Tibial nerve (tissue), 4 donors: Measurements from ENCODE around the gene PPM1M. TPM values are rescaled to one million over a fixed set of nuclear protein-coding genes. Genes with fewer than 3 reads are reported as not detected.

Experiments
- DNase-seq, 2 donors: peaks; one replicate each; pipeline ENCODE4 v3.0.0-alpha.2; 2019; ENCODE audit warnings: low spot score in 2 of 2
- H3K27ac ChIP-seq, 4 donors: fragments of 200-600 bp; sonication (generic) in 3 of 4; one replicate each; pipeline ENCODE4 v1.5.1; 2017 to 2019; ENCODE audit warnings: mild to moderate bottlenecking in 1 of 4
- H3K27me3 ChIP-seq, 2 donors: fragments of 200-600 bp; sonication (generic) in 1 of 2; one replicate each; pipeline versions ENCODE4 v1.5.1 to v1.6.0; 2017 to 2019
- H3K36me3 ChIP-seq, 3 donors: fragments of 200-600 bp; sonication (generic); one replicate each; pipeline ENCODE4 v1.5.1; 2018 to 2019
- H3K4me1 ChIP-seq, 4 donors: fragments of 200-600 bp; sonication (generic) in 3 of 4; one replicate each; pipeline ENCODE4 v1.5.1; 2017 to 2019
- H3K4me3 ChIP-seq, 4 donors: fragments of 200-600 bp; sonication (generic) in 3 of 4; one replicate each; pipeline ENCODE4 v1.5.1; 2017 to 2019; ENCODE audit warnings: mild to moderate bottlenecking in 1 of 4, moderate library complexity in 1 of 4
- H3K9me3 ChIP-seq, 4 donors: fragments of 200-600 bp; sonication (generic) in 3 of 4; one replicate each; pipeline ENCODE4 v1.5.1; 2017 to 2019
- EP300 ChIP-seq, 2 donors: sonication (generic); formaldehyde crosslinking; IDR thresholded peaks; one replicate each; pipeline ENCODE4 v1.6.1; 2017; ENCODE audit warnings: antibody characterized with exemption in 2 of 2, mild to moderate bottlenecking in 1 of 2
- POLR2A ChIP-seq, 2 donors: fragments of 450-650 bp; IDR thresholded peaks; one replicate each; pipeline ENCODE4 v1.6.1; 2017; ENCODE audit warnings: antibody characterized with exemption in 2 of 2, mild to moderate bottlenecking in 2 of 2, moderate library complexity in 2 of 2
- whole genome bisulfite sequencing, 2 donors: methylation state at CpG; one replicate each; pipeline ENCODE4 v1.1.5; 2018; 5-methylcytosine and 5-hydroxymethylcytosine counted together
- total RNA-seq, 4 donors: library from RNA; depleted of rRNA; stranded (reverse); fragments of >200 nt; gene quantifications; one replicate each; pipeline ENCODE4 v1.1.0, GENCODE V29; 2016
- TF ChIP-seq, protein P1 (sequence below), 5 experiments: fragments of 200-600 bp in 3 of 5; fragments of 450-650 bp in 2 of 5; sonication (generic) in 3 of 5; IDR thresholded peaks; one replicate each; pipeline ENCODE4 v1.5.1; 2016 to 2019; ENCODE audit warnings: antibody characterized with exemption in 5 of 5, mild to moderate bottlenecking in 3 of 5, moderate library complexity in 2 of 5

PPM1M gene
- total RNA-seq, 4 donors from 2014 or later, result 25.8 to 35.1 (median 27.8) TPM

DNA sequence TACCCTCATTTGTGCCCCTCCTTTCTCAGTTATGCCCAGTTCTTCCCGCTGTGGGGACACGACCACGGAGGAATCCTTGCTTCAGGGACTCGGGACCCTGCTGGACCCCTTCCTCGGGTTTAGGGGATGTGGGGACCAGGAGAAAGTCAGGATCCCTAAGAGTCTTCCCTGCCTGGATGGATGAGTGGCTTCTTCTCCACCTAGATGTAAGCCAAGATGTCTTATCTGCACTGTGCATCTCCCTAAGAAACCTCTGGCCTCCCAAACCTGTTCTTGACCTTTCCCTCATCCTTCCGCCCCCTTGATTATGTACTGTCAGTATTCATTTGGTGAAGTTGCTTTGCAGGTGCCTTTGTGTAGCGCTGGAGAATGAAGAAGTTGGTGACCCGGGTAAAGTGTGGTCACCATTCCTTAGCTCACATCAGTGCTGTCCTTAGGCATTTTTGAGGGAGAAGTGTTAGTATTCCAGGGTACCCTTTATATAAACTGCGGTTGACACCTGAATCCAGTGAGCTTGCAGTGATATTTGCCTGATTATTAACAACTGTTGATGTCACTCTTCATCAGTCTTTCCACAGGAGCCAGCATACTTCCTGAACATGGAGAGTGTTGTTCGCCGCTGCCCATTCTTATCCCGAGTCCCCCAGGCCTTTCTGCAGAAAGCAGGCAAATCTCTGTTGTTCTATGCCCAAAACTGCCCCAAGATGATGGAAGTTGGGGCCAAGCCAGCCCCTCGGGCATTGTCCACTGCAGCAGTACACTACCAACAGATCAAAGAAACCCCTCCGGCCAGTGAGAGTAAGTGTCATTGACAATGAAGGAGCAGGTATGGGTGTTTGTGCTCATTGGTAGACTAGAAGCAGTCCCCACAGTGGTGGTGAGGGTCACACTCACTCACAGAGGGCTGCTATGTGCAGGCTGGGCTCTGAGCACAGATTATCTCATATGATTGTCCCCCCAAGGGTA, 46.6 kb upstream of the PPM1M start:
- WGBS, 2 donors, result 41 to 48% methylated on average over 14 of the region's 14 CpGs
- H3K4me3 ChIP-seq, result peak overlapping the region; percentile 69 to 96 (median 94)
- H3K4me1 ChIP-seq, result peaks cover 0 to 67% (median 30%) of the 10 kb centered on the region in 4 donors
- H3K27ac ChIP-seq, result peak overlapping the region; percentile 16 to 90 (median 88)
- no peaks in the 10 kb centered on the region for H3K9me3 ChIP-seq
- TF ChIP-seq EP300 (IDR thresholded peaks at IDR 0.05) (no peak), POLR2A (IDR thresholded peaks at IDR 0.05) (no peak)
- TF ChIP-seq, protein P1, sequence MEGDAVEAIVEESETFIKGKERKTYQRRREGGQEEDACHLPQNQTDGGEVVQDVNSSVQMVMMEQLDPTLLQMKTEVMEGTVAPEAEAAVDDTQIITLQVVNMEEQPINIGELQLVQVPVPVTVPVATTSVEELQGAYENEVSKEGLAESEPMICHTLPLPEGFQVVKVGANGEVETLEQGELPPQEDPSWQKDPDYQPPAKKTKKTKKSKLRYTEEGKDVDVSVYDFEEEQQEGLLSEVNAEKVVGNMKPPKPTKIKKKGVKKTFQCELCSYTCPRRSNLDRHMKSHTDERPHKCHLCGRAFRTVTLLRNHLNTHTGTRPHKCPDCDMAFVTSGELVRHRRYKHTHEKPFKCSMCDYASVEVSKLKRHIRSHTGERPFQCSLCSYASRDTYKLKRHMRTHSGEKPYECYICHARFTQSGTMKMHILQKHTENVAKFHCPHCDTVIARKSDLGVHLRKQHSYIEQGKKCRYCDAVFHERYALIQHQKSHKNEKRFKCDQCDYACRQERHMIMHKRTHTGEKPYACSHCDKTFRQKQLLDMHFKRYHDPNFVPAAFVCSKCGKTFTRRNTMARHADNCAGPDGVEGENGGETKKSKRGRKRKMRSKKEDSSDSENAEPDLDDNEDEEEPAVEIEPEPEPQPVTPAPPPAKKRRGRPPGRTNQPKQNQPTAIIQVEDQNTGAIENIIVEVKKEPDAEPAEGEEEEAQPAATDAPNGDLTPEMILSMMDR (IDR thresholded peaks at IDR 0.05), result no peak
- DNase-seq, result no peak
- H3K36me3 ChIP-seq, result peaks cover 0 to 24% (median 4%) of the 10 kb centered on the region in 3 donors
- H3K27me3 ChIP-seq, result no peaks in the 10 kb centered on the region

DNA sequence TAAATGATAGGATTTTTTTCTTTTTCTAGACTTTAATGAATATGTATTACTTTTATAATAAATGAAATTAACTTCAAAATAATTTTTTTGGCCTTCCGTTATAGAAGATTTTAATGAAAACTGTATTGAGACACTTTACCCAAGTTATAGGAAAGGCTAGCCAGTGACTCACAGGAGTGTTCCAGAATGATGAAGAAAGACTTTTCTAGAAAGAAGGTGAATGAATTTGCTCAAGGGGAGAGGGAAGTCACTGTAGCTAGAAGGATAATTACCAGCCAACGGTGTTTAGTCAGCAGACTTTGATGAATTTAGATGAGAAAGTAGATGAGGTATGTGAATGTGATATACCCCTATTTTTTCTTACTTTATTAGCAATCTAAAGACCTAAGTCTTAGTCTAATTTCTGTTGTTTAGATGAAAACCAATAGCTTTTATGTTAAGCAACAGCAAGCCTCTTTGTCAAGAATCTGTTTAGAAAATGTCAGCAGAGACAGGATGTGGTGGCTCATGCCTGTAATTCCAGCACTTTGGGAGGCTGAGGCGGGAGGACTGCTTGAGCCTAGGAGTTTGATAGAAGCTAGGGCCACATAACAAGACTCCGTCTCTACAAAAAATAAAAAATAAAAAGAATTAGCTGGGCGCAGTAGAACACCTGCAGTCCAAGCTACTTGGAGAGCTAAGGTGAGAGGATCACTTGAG, 44.4 kb upstream of the PPM1M start:
- WGBS, 2 donors, result 89 to 90% methylated on average over 5 of the region's 5 CpGs
- H3K27me3 ChIP-seq, result no peaks in the 10 kb centered on the region
- peaks cover 0 to 46% (median 4%) of the 10 kb centered on the region in 3 donors for H3K36me3 ChIP-seq
- H3K9me3 ChIP-seq, result no peaks in the 10 kb centered on the region
- DNase-seq, result no peak
- no peak overlapping the region for H3K4me3 ChIP-seq
- H3K27ac ChIP-seq, result no peak overlapping the region
- no peak for TF ChIP-seq POLR2A (IDR thresholded peaks at IDR 0.05)
- TF ChIP-seq, protein P1 (IDR thresholded peaks at IDR 0.05), result no peak
- TF ChIP-seq EP300 (IDR thresholded peaks at IDR 0.05), result no peak
- H3K4me1 ChIP-seq, result peaks cover 0 to 58% (median 27%) of the 10 kb centered on the region in 4 donors

DNA sequence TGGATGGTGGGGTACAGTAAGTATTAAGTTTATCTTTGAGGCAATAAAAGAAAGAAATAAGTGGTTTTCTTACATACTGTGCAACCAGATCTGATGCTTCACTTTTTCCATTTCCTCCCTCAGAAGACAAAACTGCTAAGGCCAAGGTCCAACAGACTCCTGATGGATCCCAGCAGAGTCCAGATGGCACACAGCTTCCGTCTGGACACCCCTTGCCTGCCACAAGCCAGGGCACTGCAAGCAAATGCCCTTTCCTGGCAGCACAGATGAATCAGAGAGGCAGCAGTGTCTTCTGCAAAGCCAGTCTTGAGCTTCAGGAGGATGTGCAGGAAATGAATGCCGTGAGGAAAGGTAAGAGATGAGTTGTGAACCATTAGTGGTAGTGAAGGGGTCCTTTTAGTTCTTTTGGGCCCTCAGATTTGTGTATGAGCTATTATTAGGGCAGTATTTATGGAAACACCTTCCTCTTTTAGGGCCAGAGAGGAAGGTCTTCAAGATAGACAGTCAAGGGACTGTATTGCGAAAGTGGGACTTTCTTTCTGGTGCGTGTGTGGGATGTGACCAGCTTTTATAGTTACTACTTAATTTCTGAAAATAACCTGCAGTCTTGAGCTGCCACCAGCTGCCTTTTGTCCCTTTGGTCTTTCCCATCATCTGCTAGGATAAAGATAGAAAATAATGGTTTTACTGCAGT, 43.0 kb upstream of the PPM1M start:
- DNase-seq, result no peak
- Histone ChIP-seq H3K36me3 (peaks cover 0 to 60% (median 4%) of the 10 kb centered on the region in 3 donors), H3K27me3 (no peaks in the 10 kb centered on the region), H3K27ac (no peak overlapping the region), H3K4me1 (peaks cover 0 to 44% (median 15%) of the 10 kb centered on the region in 4 donors), H3K9me3 (no peaks in the 10 kb centered on the region), H3K4me3 (no peak overlapping the region)
- 82 to 84% methylated on average over 4 of the region's 4 CpGs for WGBS, 2 donors
- TF ChIP-seq EP300 (IDR thresholded peaks at IDR 0.05) (no peak), POLR2A (IDR thresholded peaks at IDR 0.05) (no peak)
- TF ChIP-seq, protein P1 (IDR thresholded peaks at IDR 0.05), result no peak

DNA sequence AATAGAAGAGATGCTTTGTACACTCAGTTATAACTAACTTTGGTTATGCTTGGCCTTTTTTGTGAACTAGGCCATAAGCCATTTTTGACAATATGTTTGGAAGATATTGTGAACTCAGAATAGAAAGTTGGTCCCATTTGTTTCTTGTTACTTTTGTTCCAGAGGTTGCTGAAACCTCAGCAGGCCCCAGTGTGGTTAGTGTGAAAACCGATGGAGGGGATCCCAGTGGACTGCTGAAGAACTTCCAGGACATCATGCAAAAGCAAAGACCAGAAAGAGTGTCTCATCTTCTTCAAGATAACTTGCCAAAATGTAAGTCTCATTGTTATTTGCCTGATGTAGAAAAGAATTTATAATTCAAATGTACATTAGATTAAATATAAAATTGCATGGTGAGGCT, 41.9 kb upstream of the PPM1M start:
- peaks cover 0 to 72% (median 10%) of the 10 kb centered on the region in 3 donors for H3K36me3 ChIP-seq
- WGBS, 2 donors, result 64 to 74% methylated on average over 1 of the region's 1 CpG

More for the DNA sequence above, 41.9 kb upstream of the PPM1M start:
- no peak for DNase-seq
- TF ChIP-seq, protein P1 (IDR thresholded peaks at IDR 0.05), result no peak
- TF ChIP-seq EP300 (IDR thresholded peaks at IDR 0.05) (no peak), POLR2A (IDR thresholded peaks at IDR 0.05) (no peak)
- Histone ChIP-seq H3K4me1 (peaks cover 0 to 38% (median 11%) of the 10 kb centered on the region in 4 donors), H3K27me3 (no peaks in the 10 kb centered on the region), H3K9me3 (no peaks in the 10 kb centered on the region), H3K4me3 (no peak overlapping the region), H3K27ac (no peak overlapping the region)
